A549 (cell line): ENCODE results near the gene CA10. TPM values are rescaled to one million over a fixed set of nuclear protein-coding genes. Genes with fewer than 3 reads are reported as not detected.

Experiments used
- ATAC-seq, 2 experiments: fragments of 200-7000 bp in 1 of 2; fragments of >200 bp in 1 of 2; cut with Nextera tagmentation in 1 of 2; cut with Tn5 transposase in 1 of 2; 3 replicates each; pipeline versions ENCODE4 v1.8.0 to v1.9.1; 2018 to 2020; ENCODE audit warnings: mild to moderate bottlenecking in 1 of 2, moderate library complexity in 1 of 2
- CTCF ChIA-PET: fragments of 300-600 bp; sonication (Branson Sonifier 250); formaldehyde crosslinking; extraction: SDS; loops from one replicate; lab custom pipeline; 2021; ENCODE audit warnings: antibody characterized with exemption, inconsistent platforms; lab: Yijun Ruan, JAX
- POLR2A ChIA-PET: fragments of 350-600 bp; formaldehyde crosslinking; extraction: SDS; loops from one replicate; lab custom pipeline; 2021; ENCODE audit warnings: antibody characterized with exemption, inconsistent platforms; lab: Yijun Ruan, JAX
- DNase-seq, 2 experiments: peaks; one replicate each; pipeline versions ENCODE4 v3.0.0 to v3.0.0-alpha.2; 2011 to 2016; ENCODE audit warnings: low read depth in 1 of 2, low spot score in 1 of 2
- FAIRE-seq: peaks from 2 replicates; lab custom pipeline; 2011; peaks lifted over from hg19 to GRCh38; lab: Jason Lieb, UNC
- H3K27ac ChIP-seq, 2 experiments: fragments of >200 bp; sonication (Bioruptor Twin); formaldehyde crosslinking; 3 replicates each; pipeline ENCODE4 v1.5.1; 2016 to 2017
- H3K4me1 ChIP-seq: fragments of >200 bp; sonication (Bioruptor Twin); formaldehyde crosslinking; 3 replicates; pipeline ENCODE4 v1.6.1; 2016
- H3K4me2 ChIP-seq: fragments of >200 bp; sonication (Bioruptor Twin); formaldehyde crosslinking; 3 replicates; pipeline ENCODE4 v1.6.1; 2016
- H3K4me3 ChIP-seq: fragments of >200 bp; sonication (Bioruptor Twin); formaldehyde crosslinking; 3 replicates; pipeline ENCODE4 v1.5.1; 2016
- H3K9me3 ChIP-seq: fragments of >200 bp; sonication (Bioruptor Twin); formaldehyde crosslinking; 3 replicates; pipeline ENCODE4 v1.6.1; 2016
- CBX2 ChIP-seq: fragments of 200-600 bp; sonication (generic); IDR thresholded peaks from 2 replicates; pipeline ENCODE4 v1.6.1; 2016; ENCODE audit warnings: low read depth, mild to moderate bottlenecking, borderline replicate concordance
- CBX8 ChIP-seq: fragments of 200-600 bp; sonication (generic); IDR thresholded peaks from 2 replicates; pipeline ENCODE4 v1.6.1; 2016
- CEBPB ChIP-seq, 2 experiments: fragments of >200 bp in 1 of 2; sonication (Bioruptor Twin) in 1 of 2; formaldehyde crosslinking in 1 of 2; IDR thresholded peaks; 2 replicates each; pipeline ENCODE4 v1.6.1; 2012 to 2016
- FOSB ChIP-seq: fragments of 250-450 bp; sonication (Bioruptor Pico); IDR thresholded peaks from 2 replicates; pipeline ENCODE4 v1.5.0; 2020; ENCODE audit warnings: mild to moderate bottlenecking, moderate library complexity
- FOXS1 ChIP-seq: fragments of 250-450 bp; sonication (Bioruptor Pico); IDR thresholded peaks from 2 replicates; pipeline ENCODE4 v1.5.0; 2020; ENCODE audit warnings: mild to moderate bottlenecking, moderate library complexity
- GATA3 ChIP-seq: IDR thresholded peaks from 2 replicates; pipeline ENCODE4 v1.6.1; 2012; ENCODE audit warnings: borderline replicate concordance
- HOXA7 ChIP-seq: fragments of 250-450 bp; sonication (Bioruptor Pico); IDR thresholded peaks from 2 replicates; pipeline ENCODE4 v1.5.0; 2020; ENCODE audit warnings: mild to moderate bottlenecking, moderate library complexity
- HOXB13 ChIP-seq: fragments of 250-450 bp; sonication (Bioruptor Pico); IDR thresholded peaks from 2 replicates; pipeline ENCODE4 v1.5.0; 2020; ENCODE audit warnings: low read depth, mild to moderate bottlenecking, moderate library complexity
- HOXB5 ChIP-seq: fragments of 250-450 bp; sonication (Bioruptor Pico); IDR thresholded peaks from 2 replicates; pipeline ENCODE4 v1.5.0; 2020; ENCODE audit warnings: mild to moderate bottlenecking, moderate library complexity
- JUNB ChIP-seq: fragments of >200 bp; sonication (Bioruptor Twin); formaldehyde crosslinking; IDR thresholded peaks from 2 replicates; pipeline ENCODE4 v1.6.1; 2016
- KDM5A ChIP-seq: fragments of 200-600 bp; sonication (generic); IDR thresholded peaks from 2 replicates; pipeline ENCODE4 v1.6.1; 2016; ENCODE audit warnings: antibody characterized with exemption, mild to moderate bottlenecking
- MAFK ChIP-seq: fragments of 450-650 bp; IDR thresholded peaks from 2 replicates; pipeline ENCODE4 v1.6.1; 2014; ENCODE audit not compliant: partially characterized antibody
- MYC ChIP-seq: IDR thresholded peaks from 2 replicates; pipeline ENCODE4 v1.6.1; 2012; ENCODE audit warnings: mild to moderate bottlenecking, inconsistent platforms, low read length, improper control_type of control experiment, borderline replicate concordance
- NR3C1 ChIP-seq: fragments of >200 bp; sonication (Bioruptor Twin); formaldehyde crosslinking; IDR thresholded peaks from 3 replicates; pipeline ENCODE4 v1.6.1; 2017
- POLR2A ChIP-seq: IDR thresholded peaks from 2 replicates; pipeline ENCODE4 v1.6.1; 2012; ENCODE audit warnings: mild to moderate bottlenecking, low read length
- POLR2AphosphoS2 ChIP-seq: conservative IDR thresholded peaks from 2 replicates; pipeline ENCODE4 v1.6.1; 2012; ENCODE audit warnings: low read length, improper control_type of control experiment, inconsistent platforms
- RARB ChIP-seq: fragments of 250-450 bp; sonication (Bioruptor Pico); IDR thresholded peaks from 2 replicates; pipeline ENCODE4 v1.8.0; 2021; ENCODE audit warnings: mild to moderate bottlenecking, moderate library complexity
- SMC3 ChIP-seq: fragments of >200 bp; sonication (Bioruptor Twin); formaldehyde crosslinking; IDR thresholded peaks from 3 replicates; pipeline ENCODE4 v1.6.1; 2018; ENCODE audit warnings: inconsistent platforms
- TFCP2L1 ChIP-seq: fragments of 250-450 bp; sonication (Bioruptor Pico); IDR thresholded peaks from 2 replicates; pipeline ENCODE4 v1.5.0; 2021; ENCODE audit warnings: mild to moderate bottlenecking
- TP53 ChIP-seq: fragments of 250-450 bp; sonication (Bioruptor Pico); IDR thresholded peaks from 2 replicates; pipeline ENCODE4 v1.5.0; 2021; ENCODE audit warnings: mild to moderate bottlenecking, moderate library complexity
- ZSCAN20 ChIP-seq: fragments of 250-450 bp; sonication (Bioruptor Pico); IDR thresholded peaks from 2 replicates; pipeline ENCODE4 v1.8.0; 2022; ENCODE audit warnings: mild to moderate bottlenecking, moderate library complexity
- WGBS: methylation state at CpG from one replicate; pipeline ENCODE4 v1.1.6; 2017; ENCODE audit errors: missing lambda C conversion rate; 5-methylcytosine and 5-hydroxymethylcytosine counted together
- polyA plus RNA-seq, 4 experiments: library from polyadenylated mRNA; depleted of rRNA in 3 of 4; stranded (reverse); fragments of >200 nt; fragmentation: RNase III in 1 of 4; extraction: RNeasy Plus Mini Kit Qiagen cat#74134 plus additional on column Dnase treatment in 1 of 4; gene quantifications; 2 replicates in 3 of 4; 3 replicates in 1 of 4; pipeline ENCODE4 v1.2.3, GENCODE V29; 2011 to 2017
- TF ChIP-seq, protein P1 (sequence below): fragments of 250-450 bp; sonication (Bioruptor Pico); IDR thresholded peaks from 2 replicates; pipeline ENCODE4 v1.5.0; 2020; ENCODE audit warnings: low read depth, mild to moderate bottlenecking, moderate library complexity
- TF ChIP-seq, protein P2 (sequence below): fragments of 250-450 bp; sonication (Bioruptor Pico); IDR thresholded peaks from 2 replicates; pipeline ENCODE4 v1.5.0; 2021; ENCODE audit warnings: mild to moderate bottlenecking, moderate library complexity, borderline replicate concordance
- TF ChIP-seq, protein P3 (sequence below): IDR thresholded peaks from 2 replicates; pipeline ENCODE4 v1.6.1; 2012
- TF ChIP-seq, protein P4 (sequence below): fragments of >200 bp; sonication (Bioruptor Twin); formaldehyde crosslinking; IDR thresholded peaks from 2 replicates; pipeline ENCODE4 v1.6.1; 2016

CA10 gene
- polyA plus RNA-seq, 2 of the 4 experiments (the other 2 are of a cell fraction), result not detected

DNA sequence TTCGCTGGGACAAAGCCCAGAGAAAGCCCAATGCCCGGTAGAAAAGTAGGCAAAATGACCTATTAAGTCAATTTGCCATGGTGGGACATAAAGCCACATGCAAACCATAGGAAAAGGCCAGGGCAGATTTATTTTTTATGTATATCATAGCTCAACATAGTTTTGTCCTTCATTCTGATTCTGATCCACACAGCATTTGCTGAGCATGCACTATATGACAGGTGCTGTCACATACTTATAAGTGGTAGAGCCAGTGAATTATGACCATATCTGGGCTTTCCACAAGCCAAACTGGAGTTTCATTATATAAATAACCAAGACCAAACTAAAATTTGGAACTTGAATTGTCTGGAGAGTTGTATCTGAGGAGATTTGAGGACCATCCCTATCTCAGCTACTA, 74.3 kb downstream of the CA10 start:
- no peak overlapping the region for H3K27ac ChIP-seq
- POLR2A ChIA-PET, result no interaction called here
- no peak overlapping the region for H3K4me3 ChIP-seq
- no peaks in the 10 kb centered on the region for H3K9me3 ChIP-seq
- ATAC-seq, result no peak
- TF ChIP-seq MAFK, result peak; percentile 44
- no peak for TF ChIP-seq SMC3
- TF ChIP-seq, all 56 proteins: peak for 1
- DNase-seq, result no peak
- no peaks in the 10 kb centered on the region for H3K4me1 ChIP-seq
- no peak overlapping the region for H3K4me2 ChIP-seq
- WGBS, result 6% methylated on average over 2 of the region's 2 CpGs
- CTCF ChIA-PET, result interaction anchor here (1.2 to 1.3 kb wide), 2 partner anchors 9 to 22 kb away, joined by 3 to 4 read pairs; no protein-coding TSS in a partner anchor
- no peak for FAIRE-seq

DNA sequence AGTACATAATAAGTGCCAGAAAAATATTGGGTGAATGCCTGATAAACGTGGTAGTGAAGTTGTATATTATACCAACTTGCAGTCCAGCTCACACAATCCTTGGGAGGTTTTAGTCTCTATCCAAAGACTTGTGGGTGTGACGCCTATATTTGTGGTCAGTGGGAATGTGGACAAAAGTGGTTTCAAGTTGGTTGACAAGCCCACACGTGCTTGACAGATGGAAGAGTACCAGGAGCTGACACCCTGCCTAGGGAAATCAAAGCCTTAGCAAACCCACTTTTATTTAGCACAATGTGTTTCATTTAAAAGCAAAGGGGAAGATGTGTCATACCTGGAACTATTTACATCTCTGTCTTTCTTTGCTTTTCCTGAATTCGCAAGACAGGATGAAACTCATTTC, 79.0 kb downstream of the CA10 start:
- ATAC-seq (no peak), FAIRE-seq (no peak), DNase-seq (no peak)
- Histone ChIP-seq H3K27ac (no peak overlapping the region), H3K4me3 (no peak overlapping the region), H3K4me2 (no peak overlapping the region), H3K4me1 (no peaks in the 10 kb centered on the region), H3K9me3 (no peaks in the 10 kb centered on the region)
- TF ChIP-seq FOXS1 (CRISPR knock-in tag), result no peak
- TF ChIP-seq, protein P1, sequence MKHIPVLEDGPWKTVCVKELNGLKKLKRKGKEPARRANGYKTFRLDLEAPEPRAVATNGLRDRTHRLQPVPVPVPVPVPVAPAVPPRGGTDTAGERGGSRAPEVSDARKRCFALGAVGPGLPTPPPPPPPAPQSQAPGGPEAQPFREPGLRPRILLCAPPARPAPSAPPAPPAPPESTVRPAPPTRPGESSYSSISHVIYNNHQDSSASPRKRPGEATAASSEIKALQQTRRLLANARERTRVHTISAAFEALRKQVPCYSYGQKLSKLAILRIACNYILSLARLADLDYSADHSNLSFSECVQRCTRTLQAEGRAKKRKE (CRISPR knock-in tag), result no peak
- POLR2A ChIA-PET, result no interaction called here
- 12% methylated on average over 4 of the region's 4 CpGs for WGBS
- CTCF ChIA-PET, result interaction anchor here (0.7 kb wide), 1 partner anchor 30 kb away, joined by 3 read pairs; no protein-coding TSS in a partner anchor

DNA sequence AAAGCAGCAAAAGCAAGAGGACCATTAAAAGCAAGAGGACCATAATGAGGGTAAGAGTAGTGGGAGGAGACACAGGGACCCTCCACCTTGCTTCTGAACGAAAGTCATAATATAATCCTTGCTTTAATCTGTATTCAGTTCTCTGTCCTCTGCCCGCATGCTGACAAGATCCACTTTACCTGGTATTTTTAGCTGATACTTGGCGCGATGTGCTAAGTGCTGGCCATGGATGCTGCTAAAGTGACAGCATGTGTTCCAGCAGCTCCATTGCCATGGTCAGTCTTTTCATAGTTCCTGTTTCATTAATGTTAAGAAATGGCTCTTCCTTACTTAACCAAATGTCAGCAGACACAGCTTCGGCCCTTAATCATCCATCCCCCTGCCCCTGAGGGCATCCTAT, 86.8 kb downstream of the CA10 start:
- Histone ChIP-seq H3K4me1 (no peaks in the 10 kb centered on the region), H3K4me3 (no peak overlapping the region), H3K9me3 (no peaks in the 10 kb centered on the region), H3K4me2 (no peak overlapping the region), H3K27ac (no peak overlapping the region)
- ChIA-PET POLR2A (no interaction called here), CTCF (no interaction called here)
- WGBS, result 44% methylated on average over 5 of the region's 5 CpGs
- no peak for TF ChIP-seq CEBPB (IDR thresholded peaks at IDR 0.05)
- TF ChIP-seq CBX8, result no peak
- TF ChIP-seq KDM5A, result no peak
- TF ChIP-seq, protein P2, sequence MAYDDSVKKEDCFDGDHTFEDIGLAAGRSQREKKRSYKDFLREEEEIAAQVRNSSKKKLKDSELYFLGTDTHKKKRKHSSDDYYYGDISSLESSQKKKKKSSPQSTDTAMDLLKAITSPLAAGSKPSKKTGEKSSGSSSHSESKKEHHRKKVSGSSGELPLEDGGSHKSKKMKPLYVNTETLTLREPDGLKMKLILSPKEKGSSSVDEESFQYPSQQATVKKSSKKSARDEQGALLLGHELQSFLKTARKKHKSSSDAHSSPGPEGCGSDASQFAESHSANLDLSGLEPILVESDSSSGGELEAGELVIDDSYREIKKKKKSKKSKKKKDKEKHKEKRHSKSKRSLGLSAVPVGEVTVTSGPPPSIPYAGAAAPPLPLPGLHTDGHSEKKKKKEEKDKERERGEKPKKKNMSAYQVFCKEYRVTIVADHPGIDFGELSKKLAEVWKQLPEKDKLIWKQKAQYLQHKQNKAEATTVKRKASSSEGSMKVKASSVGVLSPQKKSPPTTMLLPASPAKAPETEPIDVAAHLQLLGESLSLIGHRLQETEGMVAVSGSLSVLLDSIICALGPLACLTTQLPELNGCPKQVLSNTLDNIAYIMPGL (CRISPR knock-in tag), result no peak
- TF ChIP-seq TP53 (CRISPR knock-in tag), result no peak
- TF ChIP-seq JUNB, result no peak
- TF ChIP-seq RARB (CRISPR knock-in tag), result no peak
- TF ChIP-seq POLR2A, result no peak
- no peak for TF ChIP-seq TFCP2L1 (CRISPR knock-in tag)
- no peak for TF ChIP-seq ZSCAN20 (CRISPR knock-in tag)
- TF ChIP-seq HOXB5 (CRISPR knock-in tag), result no peak
- no peak for TF ChIP-seq GATA3
- TF ChIP-seq FOSB (CRISPR knock-in tag), result no peak
- TF ChIP-seq MYC, result no peak
- no peak for TF ChIP-seq NR3C1
- TF ChIP-seq CBX2, result no peak
- no peak for TF ChIP-seq HOXA7 (CRISPR knock-in tag)
- no peak for ATAC-seq
- no peak for DNase-seq
- FAIRE-seq, result no peak

DNA sequence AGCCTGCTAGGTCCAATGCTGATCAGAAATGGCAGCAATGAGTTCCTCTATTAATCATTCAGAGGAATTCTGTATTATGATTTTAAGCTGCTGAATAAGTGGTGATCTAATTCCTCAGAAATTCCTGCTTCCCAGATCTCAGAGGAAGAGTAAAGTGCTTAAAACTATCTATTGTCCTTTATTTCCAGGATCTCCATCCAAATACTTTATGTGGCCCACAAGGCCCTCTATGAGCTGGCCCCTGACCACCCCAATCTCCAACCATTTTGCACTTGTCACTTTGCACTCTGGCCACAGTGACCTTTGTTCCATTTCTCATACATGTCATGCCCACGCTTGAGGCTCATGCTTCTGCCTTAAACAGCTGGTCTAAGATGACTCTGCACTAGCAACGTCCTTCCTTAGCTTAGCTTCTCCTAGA, 93.7 kb downstream of the CA10 start:
- Histone ChIP-seq H3K27ac (no peak overlapping the region), H3K9me3 (no peaks in the 10 kb centered on the region), H3K4me2 (no peak overlapping the region), H3K4me1 (no peaks in the 10 kb centered on the region), H3K4me3 (no peak overlapping the region)
- CTCF ChIA-PET, result interaction anchor here (0.8 kb wide), 1 partner anchor 301 kb away, joined by 3 read pairs; no protein-coding TSS in a partner anchor
- WGBS, result 0% methylated on average over 2 of the region's 2 CpGs
- POLR2A ChIA-PET, result no interaction called here
- FAIRE-seq (no peak), ATAC-seq (no peak), DNase-seq (no peak)
- TF ChIP-seq NR3C1 (no peak), HOXB13 (CRISPR knock-in tag) (no peak), POLR2AphosphoS2 (no peak)
- TF ChIP-seq, protein P3, sequence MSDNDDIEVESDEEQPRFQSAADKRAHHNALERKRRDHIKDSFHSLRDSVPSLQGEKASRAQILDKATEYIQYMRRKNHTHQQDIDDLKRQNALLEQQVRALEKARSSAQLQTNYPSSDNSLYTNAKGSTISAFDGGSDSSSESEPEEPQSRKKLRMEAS, result no peak
- TF ChIP-seq, protein P4, sequence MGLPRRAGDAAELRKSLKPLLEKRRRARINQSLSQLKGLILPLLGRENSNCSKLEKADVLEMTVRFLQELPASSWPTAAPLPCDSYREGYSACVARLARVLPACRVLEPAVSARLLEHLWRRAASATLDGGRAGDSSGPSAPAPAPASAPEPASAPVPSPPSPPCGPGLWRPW, result no peak
